DMS 273 (cell line): ENCODE measurements around the gene SMIM38.

Source experiments
- DNase-seq: peaks from one replicate; lab custom pipeline; 2025; ENCODE audit not compliant: unreplicated experiment; lab: John Stamatoyannopoulos, UW

SMIM38 gene

GRCh38 chr11:69157822-69158231, 2.1 kb downstream of the SMIM38 start:
- no peak for DNase-seq

GRCh38 chr11:69158301-69159149, 2.8 kb downstream of the SMIM38 start:
- DNase-seq = no peak

GRCh38 chr11:69159150-69159852, 3.6 kb downstream of the SMIM38 start:
- DNase-seq = no peak

GRCh38 chr11:69160296-69161116, 4.8 kb downstream of the SMIM38 start:
- no peak for DNase-seq

- no peak for DNase-seq
Measured at GRCh38 chr11:69161117-69161407, 5.3 kb downstream of the SMIM38 start.

- no peak for DNase-seq
Measured at GRCh38 chr11:69162505-69162904, 6.8 kb downstream of the SMIM38 start.

- DNase-seq = no peak
Measured at GRCh38 chr11:69163842-69164241, 8.1 kb downstream of the SMIM38 start.

GRCh38 chr11:69164824-69165223, 9.1 kb downstream of the SMIM38 start:
- no peak for DNase-seq

- no peak for DNase-seq
Measured at GRCh38 chr11:69165775-69166174, 10.0 kb downstream of the SMIM38 start.

- peak; percentile 42 for DNase-seq
Measured at GRCh38 chr11:69166218-69167115, 10.7 kb downstream of the SMIM38 start.

- no peak for DNase-seq
Measured at GRCh38 chr11:69167130-69167915, 11.6 kb downstream of the SMIM38 start.

GRCh38 chr11:69167916-69168691, 12.4 kb downstream of the SMIM38 start:
- no peak for DNase-seq

- DNase-seq = no peak
Measured at GRCh38 chr11:69169479-69169878, 13.7 kb downstream of the SMIM38 start.

GRCh38 chr11:69170704-69171103, 15.0 kb downstream of the SMIM38 start:
- no peak for DNase-seq

GRCh38 chr11:69171476-69172240, 15.9 kb downstream of the SMIM38 start:
- no peak for DNase-seq

GRCh38 chr11:69172674-69173073, 16.9 kb downstream of the SMIM38 start:
- peak; percentile 37 for DNase-seq

GRCh38 chr11:69173331-69173730, 17.6 kb downstream of the SMIM38 start:
- DNase-seq = no peak

- no peak for DNase-seq
Measured at GRCh38 chr11:69173925-69174581, 18.3 kb downstream of the SMIM38 start.
